Measurements from ENCODE around the gene GPBP1. TPM values are rescaled to one million over a fixed set of nuclear protein-coding genes. Genes with fewer than 3 reads are reported as not detected.
A peak's percentile ranks its signal among the peaks of the same experiment; 100 is the strongest.
"Not testable (repeated sequence)": the region's sequence is repeated elsewhere in the genome, so short reads cannot be mapped to it uniquely, and the experiment has no call there.

Gene GPBP1
- total and polyA plus RNA-seq, 2 experiments from 2014 or later, result 65.3 to 85.9 TPM

DNA sequence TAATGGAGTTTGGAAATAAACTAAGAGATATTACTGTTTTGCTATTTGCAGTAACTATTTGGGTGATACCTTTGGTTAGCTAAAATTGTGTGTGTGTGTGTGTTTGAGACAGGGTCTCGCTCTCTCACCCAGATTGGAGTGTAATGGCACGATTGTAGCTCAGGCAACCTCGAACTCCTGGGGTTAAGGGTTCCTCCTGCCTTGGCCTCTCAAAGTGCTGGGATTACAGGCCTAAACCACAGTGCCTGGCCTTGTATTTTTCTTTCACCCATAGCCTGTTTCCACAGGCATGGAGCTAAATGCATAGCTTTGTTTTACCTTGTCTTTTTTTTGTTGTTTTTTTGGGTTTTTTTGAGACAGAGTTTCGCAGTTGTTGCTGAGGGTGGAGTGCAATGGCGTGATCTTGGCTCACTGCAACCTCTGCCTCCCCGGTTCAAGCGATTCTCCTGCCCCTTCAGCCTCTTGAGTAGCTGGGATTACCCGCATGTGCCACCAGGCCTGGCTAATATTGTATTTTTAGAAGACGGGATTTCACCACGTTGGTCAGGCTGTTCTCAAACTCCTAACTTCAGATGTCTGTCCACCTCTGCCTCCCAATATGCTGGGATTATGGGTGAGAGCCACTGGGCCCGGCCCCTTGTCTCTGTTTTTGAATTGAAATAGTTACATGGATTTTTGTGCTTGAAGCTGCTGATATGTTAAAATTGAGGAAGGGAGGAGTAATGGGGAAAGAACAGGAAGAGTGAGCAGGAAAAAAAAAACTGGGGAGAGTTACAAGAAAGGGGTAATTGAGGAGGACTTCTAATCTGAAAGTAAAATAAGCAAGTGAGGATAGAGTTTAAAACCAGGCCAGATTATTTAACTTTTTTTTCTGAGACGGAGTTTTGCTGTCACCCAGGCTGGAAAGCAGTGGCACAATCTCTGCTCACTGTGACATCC, 5.7 kb downstream of the GPBP1 start:
- peaks cover 22% of the 10 kb centered on the region for H3K4me1 ChIP-seq (ENCODE audit: low read depth)
- H3K4me3 ChIP-seq, result peak overlapping the region; percentile 58
- peak overlapping the region; percentile 24 for H3K27ac ChIP-seq

DNA sequence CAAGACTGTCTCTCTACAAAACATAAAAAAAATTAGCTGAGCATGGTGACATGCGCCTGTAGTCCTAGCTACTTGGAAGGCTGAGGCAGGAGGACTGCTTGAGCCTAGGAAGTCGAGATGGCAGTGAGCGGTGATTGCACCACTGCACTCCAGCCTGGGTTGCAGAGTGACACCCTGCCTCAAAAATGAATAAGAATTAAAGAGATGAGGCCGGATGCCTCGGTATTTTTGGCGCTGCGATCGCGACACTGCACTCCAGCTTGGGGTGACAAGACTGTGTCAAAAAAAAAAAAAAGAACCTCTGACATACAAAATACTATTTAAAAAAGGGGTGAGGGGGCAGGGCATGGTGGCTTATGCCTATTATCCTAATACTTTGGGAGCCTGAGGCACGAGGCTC, 7.3 kb downstream of the GPBP1 start:
- DNase-seq (ENCODE audit: low read depth in 1 of 2, low spot score in 1 of 2), result no peak
- Histone ChIP-seq H3K27me3 (no peaks in the 10 kb centered on the region), H3K36me3 (no peaks in the 10 kb centered on the region), H3K4me1 (ENCODE audit: low read depth) (peaks cover 22% of the 10 kb centered on the region), H3K9me3 (ENCODE audit: low read depth) (no peaks in the 10 kb centered on the region), H3K4me3 (no peak overlapping the region), H3K27ac (no peak overlapping the region)
- TF ChIP-seq, protein P1, sequence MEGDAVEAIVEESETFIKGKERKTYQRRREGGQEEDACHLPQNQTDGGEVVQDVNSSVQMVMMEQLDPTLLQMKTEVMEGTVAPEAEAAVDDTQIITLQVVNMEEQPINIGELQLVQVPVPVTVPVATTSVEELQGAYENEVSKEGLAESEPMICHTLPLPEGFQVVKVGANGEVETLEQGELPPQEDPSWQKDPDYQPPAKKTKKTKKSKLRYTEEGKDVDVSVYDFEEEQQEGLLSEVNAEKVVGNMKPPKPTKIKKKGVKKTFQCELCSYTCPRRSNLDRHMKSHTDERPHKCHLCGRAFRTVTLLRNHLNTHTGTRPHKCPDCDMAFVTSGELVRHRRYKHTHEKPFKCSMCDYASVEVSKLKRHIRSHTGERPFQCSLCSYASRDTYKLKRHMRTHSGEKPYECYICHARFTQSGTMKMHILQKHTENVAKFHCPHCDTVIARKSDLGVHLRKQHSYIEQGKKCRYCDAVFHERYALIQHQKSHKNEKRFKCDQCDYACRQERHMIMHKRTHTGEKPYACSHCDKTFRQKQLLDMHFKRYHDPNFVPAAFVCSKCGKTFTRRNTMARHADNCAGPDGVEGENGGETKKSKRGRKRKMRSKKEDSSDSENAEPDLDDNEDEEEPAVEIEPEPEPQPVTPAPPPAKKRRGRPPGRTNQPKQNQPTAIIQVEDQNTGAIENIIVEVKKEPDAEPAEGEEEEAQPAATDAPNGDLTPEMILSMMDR (IDR thresholded peaks at IDR 0.05; ENCODE audit: low read depth, low read length), result no peak

More for the DNA sequence above, 5.7 kb downstream of the GPBP1 start:
- Histone ChIP-seq H3K27me3 (no peaks in the 10 kb centered on the region), H3K9me3 (ENCODE audit: low read depth) (no peaks in the 10 kb centered on the region), H3K36me3 (no peaks in the 10 kb centered on the region)
- TF ChIP-seq, protein P1 (IDR thresholded peaks at IDR 0.05; ENCODE audit: low read depth, low read length), result no peak
- no peak for DNase-seq (ENCODE audit: low read depth in 1 of 2, low spot score in 1 of 2)

DNA sequence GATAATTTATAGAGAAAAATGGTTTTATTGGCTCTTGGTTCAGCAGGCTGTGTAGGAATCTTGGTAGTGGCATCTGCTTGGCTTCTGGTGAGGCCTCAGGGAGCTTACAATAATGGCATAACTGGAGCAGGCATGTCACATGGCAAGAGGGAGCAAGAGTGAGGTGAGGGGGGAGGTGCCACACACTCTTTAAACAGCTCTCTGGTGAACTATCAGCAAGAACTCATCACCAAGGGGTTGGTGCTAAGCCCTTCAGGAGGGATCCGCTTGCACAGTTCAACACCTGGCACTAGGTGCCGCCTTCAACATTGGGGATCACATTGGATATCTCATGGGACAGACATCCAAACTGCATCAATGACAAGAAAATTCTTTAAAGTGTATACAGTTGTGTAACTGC, 10.5 kb downstream of the GPBP1 start:
- DNase-seq (ENCODE audit: low read depth in 1 of 2, low spot score in 1 of 2), result no peak
- Histone ChIP-seq H3K4me1 (ENCODE audit: low read depth) (peaks cover 15% of the 10 kb centered on the region), H3K27me3 (no peaks in the 10 kb centered on the region), H3K4me3 (no peak overlapping the region), H3K9me3 (ENCODE audit: low read depth) (no peaks in the 10 kb centered on the region), H3K27ac (no peak overlapping the region), H3K36me3 (no peaks in the 10 kb centered on the region)
- TF ChIP-seq, protein P1 (IDR thresholded peaks at IDR 0.05; ENCODE audit: low read depth, low read length), result no peak

DNA sequence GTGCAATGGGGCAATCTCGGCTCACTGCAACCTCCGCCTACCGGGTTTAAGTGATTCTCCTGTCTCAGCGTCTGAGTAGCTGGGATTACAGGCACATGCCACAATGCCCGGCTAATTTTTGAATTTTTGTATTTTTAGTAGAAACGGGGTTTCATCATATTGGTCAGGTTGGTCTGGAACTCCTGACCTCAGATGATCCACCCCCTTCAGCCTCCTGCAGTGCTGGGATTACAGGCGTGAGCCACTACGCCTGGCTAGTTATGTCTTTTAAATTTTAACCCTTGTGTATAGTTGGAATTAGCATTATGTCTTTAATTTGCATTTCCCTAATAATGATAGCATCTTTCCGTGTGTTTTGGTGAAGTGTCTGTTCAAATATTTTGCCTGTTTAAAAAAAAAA, 11.5 kb downstream of the GPBP1 start:
- H3K4me1 ChIP-seq (ENCODE audit: low read depth), result peaks cover 13% of the 10 kb centered on the region
- TF ChIP-seq, protein P1 (IDR thresholded peaks at IDR 0.05; ENCODE audit: low read depth, low read length), result no peak

DNA sequence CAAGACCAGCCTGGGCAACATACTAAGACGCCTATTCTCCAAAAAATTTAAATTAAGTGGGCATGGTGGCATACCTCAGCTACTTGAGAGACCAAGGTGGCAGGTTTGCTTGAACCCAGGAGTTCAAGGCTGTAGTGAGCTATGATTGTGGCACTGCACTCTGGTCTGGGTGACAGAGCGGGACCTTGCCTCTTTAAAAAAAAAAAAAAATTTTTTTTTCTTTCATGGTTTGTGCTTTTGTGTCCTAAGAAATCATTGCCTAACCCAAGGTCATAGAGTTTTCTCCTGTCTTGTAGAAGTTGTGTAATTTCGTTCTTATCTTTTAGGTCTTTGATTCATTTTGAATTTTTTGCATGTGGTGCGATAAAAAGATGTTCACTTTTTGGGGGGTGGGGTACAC, 12.3 kb downstream of the GPBP1 start:
- no peaks in the 10 kb centered on the region for H3K36me3 ChIP-seq
- peaks cover 13% of the 10 kb centered on the region for H3K4me1 ChIP-seq (ENCODE audit: low read depth)
- H3K27me3 ChIP-seq, result no peaks in the 10 kb centered on the region
- DNase-seq (ENCODE audit: low read depth in 1 of 2, low spot score in 1 of 2), result peak in 1 of 2 donors; percentile 18
- H3K9me3 ChIP-seq (ENCODE audit: low read depth), result no peaks in the 10 kb centered on the region
- TF ChIP-seq, protein P1 (IDR thresholded peaks at IDR 0.05; ENCODE audit: low read depth, low read length), result no peak
- H3K27ac ChIP-seq, result no peak overlapping the region
- no peak overlapping the region for H3K4me3 ChIP-seq

More for the DNA sequence above, 11.5 kb downstream of the GPBP1 start:
- H3K9me3 ChIP-seq (ENCODE audit: low read depth), result no peaks in the 10 kb centered on the region
- H3K27ac ChIP-seq, result peak overlapping the region; percentile 48
- no peak overlapping the region for H3K4me3 ChIP-seq
- H3K27me3 ChIP-seq, result no peaks in the 10 kb centered on the region
- no peaks in the 10 kb centered on the region for H3K36me3 ChIP-seq
- DNase-seq (ENCODE audit: low read depth in 1 of 2, low spot score in 1 of 2), result no peak

DNA sequence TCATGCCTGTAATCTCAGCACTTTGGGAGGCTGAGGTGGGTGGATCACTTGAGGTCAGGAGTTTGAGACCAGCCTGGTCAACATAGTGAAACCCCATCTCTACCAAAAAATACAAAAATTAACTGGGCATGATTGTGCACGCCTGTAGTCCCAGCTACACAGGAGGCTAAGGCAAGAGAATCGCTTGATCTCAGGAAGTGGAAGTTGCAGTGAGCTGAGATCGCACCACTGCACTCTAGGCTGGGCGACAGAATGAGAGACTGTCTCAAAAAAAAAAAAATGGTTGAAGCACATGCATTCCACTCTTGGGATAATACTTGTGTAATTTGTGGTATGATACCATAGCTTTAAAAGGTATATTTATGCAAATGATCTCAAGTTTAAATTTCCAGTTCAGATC, 14.1 kb downstream of the GPBP1 start:
- H3K4me1 ChIP-seq (ENCODE audit: low read depth), result peaks cover 13% of the 10 kb centered on the region
- H3K9me3 ChIP-seq (ENCODE audit: low read depth); H3K4me3 ChIP-seq; DNase-seq (ENCODE audit: low read depth in 1 of 2, low spot score in 1 of 2); H3K36me3 ChIP-seq; H3K27me3 ChIP-seq; H3K27ac ChIP-seq: not testable (repeated sequence)

Data from cardiac muscle cell (in vitro differentiated cells and primary cell).